GM18909 (cell line): ENCODE results near the gene APOC4.
"Not testable (repeated sequence)": the region's sequence is repeated elsewhere in the genome, so short reads cannot be mapped to it uniquely, and the experiment has no call there.

Experiments used
- ATAC-seq: cut with Tn5 transposase; IDR thresholded peaks from one replicate; pipeline ENCODE4 v1.9.1; 2021; ENCODE audit warnings: mild to moderate bottlenecking; ENCODE audit not compliant: unreplicated experiment, poor library complexity

Gene APOC4

DNA sequence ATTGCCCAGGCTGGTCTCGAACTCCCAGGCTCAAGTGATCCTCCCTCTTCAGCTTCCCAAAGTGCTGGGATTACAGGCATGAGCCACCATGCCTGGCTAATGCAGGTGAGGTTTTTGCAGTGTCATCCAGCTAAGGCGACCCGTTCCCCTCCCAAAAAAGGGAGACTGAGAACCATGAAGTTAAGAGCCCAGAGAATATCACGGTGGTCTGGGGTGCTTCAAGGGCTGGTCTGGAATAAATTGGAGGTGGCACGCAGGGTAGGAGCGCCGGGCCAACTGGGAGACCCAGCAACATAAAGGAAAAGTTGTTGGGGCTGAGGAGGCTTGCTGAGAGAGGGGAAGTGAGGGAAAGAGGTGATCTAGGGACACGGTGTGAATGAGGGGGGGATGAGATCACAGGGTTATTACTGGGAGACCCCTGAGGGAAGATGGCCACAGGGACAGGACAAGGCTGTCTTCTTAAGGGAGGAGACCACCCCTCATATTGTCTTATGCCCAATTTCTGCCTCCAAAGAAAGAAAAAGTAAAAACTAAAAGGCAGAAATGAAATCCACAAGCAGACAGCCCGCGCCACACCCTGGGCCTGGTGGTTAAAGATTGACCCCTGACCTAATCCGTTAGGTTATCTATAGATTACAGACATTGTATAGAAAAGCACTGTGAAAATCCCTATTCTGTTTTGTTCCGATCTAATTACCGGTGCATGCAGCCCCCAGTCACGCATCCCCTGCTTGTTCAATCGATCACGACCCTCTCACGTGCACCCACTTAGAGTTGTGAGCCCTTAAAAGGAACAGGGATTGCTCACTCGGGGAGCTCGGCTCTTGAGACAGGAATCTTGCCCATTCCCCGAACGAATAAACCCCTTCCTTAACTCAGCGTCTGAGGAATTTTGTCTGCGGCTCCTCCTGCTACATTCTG, 28.3 kb upstream of the APOC4 start:
- not testable (repeated sequence) for ATAC-seq

DNA sequence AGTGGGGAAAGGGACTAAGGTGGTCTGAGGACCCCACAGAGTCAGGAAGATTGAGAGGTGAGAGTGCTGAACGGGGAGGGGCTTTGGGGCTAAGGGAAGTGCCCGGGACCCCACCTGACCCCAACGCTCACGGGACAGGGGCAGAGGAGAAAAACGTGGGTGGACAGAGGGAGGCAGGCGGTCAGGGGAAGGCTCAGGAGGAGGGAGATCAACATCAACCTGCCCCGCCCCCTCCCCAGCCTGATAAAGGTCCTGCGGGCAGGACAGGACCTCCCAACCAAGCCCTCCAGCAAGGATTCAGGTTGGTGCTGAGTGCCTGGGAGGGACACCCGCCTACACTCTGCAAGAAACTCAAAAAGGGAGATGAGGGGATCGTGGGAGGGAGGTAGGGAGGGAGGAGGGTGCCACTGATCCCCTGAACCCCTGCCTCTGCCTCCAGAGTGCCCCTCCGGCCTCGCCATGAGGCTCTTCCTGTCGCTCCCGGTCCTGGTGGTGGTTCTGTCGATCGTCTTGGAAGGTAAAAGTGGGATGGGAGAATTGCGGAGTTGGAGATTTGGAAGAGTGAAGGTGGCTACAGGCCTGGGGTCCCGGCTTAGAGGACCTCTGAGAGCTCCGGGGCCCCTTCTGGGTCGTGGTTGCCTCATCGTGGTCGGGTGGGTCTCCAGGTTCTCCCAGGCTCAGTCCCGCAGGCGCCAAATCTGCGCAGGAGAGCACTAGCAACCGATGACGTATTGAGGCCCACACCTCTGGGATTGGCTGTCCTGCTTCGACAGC, 27.4 kb upstream of the APOC4 start, which contains the start of gene APOC1:
APOC1 (plus strand) TSS at position 176 of the 774 bp plus-strand sequence; CDS start at position 460, 284 bp downstream.
- ATAC-seq: peak; percentile 86

DNA sequence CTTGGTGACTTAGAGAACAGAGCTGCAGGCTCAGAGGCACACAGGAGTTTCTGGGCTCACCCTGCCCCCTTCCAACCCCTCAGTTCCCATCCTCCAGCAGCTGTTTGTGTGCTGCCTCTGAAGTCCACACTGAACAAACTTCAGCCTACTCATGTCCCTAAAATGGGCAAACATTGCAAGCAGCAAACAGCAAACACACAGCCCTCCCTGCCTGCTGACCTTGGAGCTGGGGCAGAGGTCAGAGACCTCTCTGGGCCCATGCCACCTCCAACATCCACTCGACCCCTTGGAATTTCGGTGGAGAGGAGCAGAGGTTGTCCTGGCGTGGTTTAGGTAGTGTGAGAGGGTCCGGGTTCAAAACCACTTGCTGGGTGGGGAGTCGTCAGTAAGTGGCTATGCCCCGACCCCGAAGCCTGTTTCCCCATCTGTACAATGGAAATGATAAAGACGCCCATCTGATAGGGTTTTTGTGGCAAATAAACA, 17.8 kb upstream of the APOC4 start:
- ATAC-seq: no peak

GRCh38 chr19:44925114-44925891, 16.7 kb upstream of the APOC4 start:
- ATAC-seq: no peak

- ATAC-seq: not testable (repeated sequence)
Observed at GRCh38 chr19:44926245-44927077, 15.6 kb upstream of the APOC4 start.

GRCh38 chr19:44927746-44928145, 14.3 kb upstream of the APOC4 start:
- ATAC-seq: no peak

GRCh38 chr19:44930088-44930487, 11.9 kb upstream of the APOC4 start:
- no peak for ATAC-seq

- ATAC-seq: no peak
Observed at GRCh38 chr19:44931541-44931940, 10.5 kb upstream of the APOC4 start.

DNA sequence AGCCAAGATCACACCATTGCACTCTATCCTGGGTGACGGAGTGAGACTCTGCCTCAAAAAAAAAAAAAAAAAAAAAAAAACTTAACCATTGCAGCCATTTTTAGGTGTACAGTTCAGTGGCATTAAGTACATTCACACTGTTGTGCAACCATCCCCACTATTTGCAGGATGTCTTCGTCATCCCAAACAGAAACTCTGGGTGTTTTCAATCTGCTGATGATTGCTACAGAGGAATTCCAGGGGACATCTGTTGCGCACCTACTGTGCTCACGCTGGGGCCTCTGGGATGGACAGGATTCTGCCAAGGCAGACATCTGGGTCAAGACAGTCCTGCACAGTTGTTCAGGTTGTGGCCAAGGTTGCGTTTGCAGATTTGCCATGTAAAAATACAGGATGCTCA, 2.4 kb upstream of the APOC4 start:
- no peak for ATAC-seq

- peak; percentile 57 for ATAC-seq
Observed at GRCh38 chr19:44943801-44944249, 1.8 kb downstream of the APOC4 start.

GRCh38 chr19:44947041-44947581, 5.1 kb downstream of the APOC4 start:
- no peak for ATAC-seq

DNA sequence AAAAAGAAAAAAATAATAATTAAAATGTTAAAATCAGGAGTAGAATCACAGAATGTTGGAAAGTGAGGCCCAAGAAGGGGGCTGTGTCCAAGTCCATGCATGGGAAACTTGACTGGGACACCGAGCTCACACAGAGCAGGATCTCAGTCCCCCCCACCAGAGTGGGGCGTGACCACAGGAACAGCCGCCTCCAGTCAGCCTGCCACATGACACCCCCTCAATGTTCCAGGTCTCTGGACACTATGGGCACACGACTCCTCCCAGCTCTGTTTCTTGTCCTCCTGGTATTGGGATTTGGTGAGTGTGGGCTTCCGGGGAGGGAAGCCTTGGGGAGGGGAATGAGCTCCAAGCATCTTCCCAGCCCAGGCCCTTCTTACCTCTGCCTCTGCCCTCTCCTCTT, 6.2 kb downstream of the APOC4 start:
- ATAC-seq: no peak

DNA sequence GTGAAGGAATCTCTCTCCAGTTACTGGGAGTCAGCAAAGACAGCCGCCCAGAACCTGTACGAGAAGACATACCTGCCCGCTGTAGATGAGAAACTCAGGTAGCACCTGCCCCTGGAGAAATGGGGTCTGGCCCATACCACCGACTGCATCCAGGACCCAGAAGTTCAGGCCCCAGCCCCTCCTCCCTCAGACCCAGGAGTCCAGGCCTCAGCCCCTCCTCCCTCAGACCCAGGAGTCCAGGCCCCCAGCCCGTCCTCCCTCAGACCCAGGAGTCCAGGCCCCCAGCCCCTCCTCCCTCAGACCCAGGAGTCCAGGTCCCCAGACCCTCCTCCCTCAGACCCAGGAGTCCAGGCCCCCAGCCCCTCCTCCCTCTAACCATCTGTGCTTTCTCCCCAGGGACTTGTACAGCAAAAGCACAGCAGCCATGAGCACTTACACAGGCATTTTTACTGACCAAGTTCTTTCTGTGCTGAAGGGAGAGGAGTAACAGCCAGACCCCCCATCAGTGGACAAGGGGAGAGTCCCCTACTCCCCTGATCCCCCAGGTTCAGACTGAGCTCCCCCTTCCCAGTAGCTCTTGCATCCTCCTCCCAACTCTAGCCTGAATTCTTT, 6.8 kb downstream of the APOC4 start:
- ATAC-seq: no peak

DNA sequence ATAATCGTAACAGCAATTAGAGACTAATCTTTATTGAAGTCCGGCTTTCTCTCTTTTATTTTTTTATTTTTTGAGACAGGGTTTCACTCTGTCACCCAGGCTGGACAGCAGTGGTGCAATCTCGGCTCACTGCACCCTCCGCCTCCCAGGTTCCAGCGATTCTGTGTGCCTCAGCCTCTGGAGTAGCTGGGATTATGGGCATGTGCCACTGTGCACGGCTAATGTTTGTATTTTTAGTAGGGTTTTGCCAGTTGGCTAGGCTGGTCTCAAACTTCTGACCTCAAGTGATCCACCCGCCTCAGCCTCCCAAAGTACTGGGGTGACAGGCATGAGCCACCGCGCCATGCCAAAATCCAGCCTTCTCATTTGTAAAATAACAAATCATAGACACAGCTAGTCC, 7.5 kb downstream of the APOC4 start:
- no peak for ATAC-seq

- no peak for ATAC-seq
Observed at GRCh38 chr19:44951179-44952159, 9.4 kb downstream of the APOC4 start.

DNA sequence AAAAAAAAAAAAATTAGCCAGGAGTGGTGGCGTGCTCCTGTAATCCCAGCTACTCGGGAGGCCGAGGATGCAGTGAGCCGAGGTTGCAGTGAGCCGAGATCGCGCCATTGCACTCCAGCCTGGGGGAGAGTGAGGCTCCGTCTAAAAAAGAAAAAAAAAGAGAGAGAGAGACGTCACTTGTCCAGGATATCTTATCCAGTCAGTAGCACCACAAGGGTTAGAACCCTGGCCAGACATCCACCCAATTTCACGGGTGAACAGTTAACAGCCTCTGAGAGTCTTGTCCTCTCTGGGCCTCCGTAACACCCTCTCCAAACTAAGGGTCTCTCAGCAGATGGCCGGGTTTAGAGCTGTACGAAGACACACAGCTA, 12.2 kb downstream of the APOC4 start:
- ATAC-seq: peak; percentile 2

GRCh38 chr19:44954649-44955504, 12.8 kb downstream of the APOC4 start, which contains the start of gene CLPTM1:
CLPTM1 (plus strand) TSS chr19:44955380; CDS start chr19:44955396, 16 bp downstream.
- peak; percentile 82 for ATAC-seq
